ENCODE measurements around the gene KL.

KL gene

GRCh38 chr13:33016414-33017322 lies at the start of gene KL:
KL (plus strand) TSS chr13:33016423; CDS start chr13:33016441, 18 bp downstream.
- DNase-seq (ENCODE audit: low read depth, low spot score), result peak; percentile 44

DNA sequence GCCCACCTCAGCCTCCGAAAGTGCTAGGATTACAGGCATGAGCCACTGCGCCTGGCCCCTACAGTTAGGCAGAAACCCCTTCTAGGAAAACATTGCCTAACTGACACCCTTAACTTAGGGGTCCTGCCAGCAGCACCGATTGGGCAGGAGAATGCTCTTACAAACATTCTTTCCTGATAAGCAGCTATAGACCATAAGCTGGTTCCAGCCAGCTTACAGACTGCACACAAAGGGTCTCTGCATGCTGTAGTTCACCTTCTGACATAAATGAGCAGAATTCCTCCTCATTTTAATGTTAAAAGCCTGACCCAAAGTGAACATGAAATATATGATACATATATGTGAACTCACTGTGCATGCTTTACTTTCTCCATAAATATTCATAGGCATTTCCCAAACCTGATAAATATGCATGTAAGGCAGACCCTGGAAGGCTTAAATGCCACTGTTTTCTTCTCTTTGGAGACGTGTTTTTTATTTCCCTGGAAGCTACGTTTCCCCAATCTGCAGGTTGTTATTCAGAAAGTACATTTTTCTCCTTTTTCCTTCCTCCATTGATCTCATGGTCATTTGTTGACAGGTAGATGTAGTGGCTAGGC lies 48.5 kb upstream of the KL start:
- DNase-seq (ENCODE audit: low read depth, low spot score), result no peak

DNA sequence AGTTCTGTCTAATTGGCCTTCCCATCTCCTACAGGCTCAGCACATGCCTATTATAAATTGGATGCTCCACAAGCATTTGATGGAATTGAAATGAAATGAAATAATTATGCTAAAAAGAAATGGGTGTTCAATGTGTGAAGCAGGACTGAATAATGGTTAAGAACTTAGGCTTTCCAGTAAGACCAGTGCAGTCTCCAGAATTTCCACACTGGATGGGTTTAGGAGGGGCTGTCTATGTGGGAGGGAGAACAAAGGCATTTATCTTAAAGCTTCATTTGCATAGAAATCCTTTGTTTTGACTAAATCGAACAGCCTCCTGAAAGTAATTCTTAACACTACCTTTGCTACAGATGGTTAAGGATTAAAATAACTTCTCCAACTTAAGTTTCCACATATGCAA lies 47.9 kb upstream of the KL start:
- no peak for DNase-seq (ENCODE audit: low read depth, low spot score)

DNA sequence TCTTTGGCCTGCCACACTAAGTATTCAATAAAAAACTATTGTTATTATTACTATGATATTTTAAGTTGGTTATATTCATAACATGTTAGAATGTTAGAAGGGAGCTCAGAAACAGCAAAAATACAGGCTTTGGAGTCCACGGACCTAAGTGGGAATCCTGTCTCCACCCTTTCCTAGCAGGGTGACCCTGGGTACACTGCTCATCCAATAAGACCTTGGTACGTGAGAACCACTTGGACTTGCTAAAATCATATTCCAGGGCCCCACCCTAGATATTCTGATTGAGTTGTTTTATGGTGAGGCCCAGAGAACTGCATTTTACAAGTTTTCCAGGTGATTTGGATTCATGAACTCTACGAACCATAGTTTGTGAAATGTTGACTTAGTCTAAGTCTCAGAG lies 47.4 kb upstream of the KL start:
- no peak for DNase-seq (ENCODE audit: low read depth, low spot score)

DNA sequence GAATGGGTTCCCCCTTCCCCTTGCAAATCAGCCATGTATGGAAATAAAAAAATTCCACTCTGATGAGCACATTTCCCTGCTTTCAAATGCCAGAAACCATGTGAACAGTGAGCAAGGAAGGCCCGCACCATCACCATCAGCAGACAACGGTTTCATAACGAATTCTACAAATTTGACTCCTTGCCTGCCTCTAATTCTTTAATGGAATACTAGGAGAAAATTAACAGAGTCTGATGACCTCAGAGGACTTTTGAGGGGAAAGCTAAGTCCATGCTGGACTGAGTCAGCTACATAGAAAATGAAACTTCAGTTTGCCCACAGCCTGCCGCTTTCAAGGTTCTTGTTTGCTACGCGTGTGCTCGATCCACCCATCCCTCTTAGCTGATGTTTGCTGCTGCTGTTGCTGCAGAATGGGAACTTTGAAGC lies 46.7 kb upstream of the KL start:
- DNase-seq (ENCODE audit: low read depth, low spot score), result peak; percentile 38

- DNase-seq (ENCODE audit: low read depth, low spot score), result no peak
These were observed 40.0 kb upstream of the KL start for GRCh38 chr13:32976056-32976805.

GRCh38 chr13:32976912-32977311 lies 39.3 kb upstream of the KL start:
- no peak for DNase-seq (ENCODE audit: low read depth, low spot score)

DNA sequence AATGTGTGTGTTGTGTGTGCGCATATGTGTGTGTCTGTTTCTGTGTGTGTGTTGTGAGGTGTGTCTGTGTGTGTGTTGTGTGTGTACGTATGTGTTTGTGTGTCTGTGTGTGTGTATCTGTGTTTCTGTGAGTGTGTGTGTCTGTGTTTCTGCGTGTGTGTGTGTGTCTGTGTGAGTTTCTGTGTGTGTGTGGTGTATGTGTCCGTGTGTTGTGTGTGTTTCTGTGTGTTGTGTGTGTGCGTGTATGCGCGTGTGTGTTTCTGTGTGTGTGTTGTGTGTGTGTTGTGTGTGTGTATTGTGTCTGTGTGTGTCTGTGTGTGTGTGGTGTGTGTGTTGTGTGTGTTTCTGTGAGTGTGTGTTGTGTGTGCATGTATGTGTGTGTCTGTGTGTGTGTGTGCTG lies 38.9 kb upstream of the KL start:
- DNase-seq (ENCODE audit: low read depth, low spot score), result no peak

- no peak for DNase-seq (ENCODE audit: low read depth, low spot score)
These were observed 37.9 kb upstream of the KL start for GRCh38 chr13:32978278-32978677.

GRCh38 chr13:32983058-32983457 lies 33.2 kb upstream of the KL start:
- no peak for DNase-seq (ENCODE audit: low read depth, low spot score)

GRCh38 chr13:32984857-32985626 lies 31.2 kb upstream of the KL start:
- DNase-seq (ENCODE audit: low read depth, low spot score), result no peak

DNA sequence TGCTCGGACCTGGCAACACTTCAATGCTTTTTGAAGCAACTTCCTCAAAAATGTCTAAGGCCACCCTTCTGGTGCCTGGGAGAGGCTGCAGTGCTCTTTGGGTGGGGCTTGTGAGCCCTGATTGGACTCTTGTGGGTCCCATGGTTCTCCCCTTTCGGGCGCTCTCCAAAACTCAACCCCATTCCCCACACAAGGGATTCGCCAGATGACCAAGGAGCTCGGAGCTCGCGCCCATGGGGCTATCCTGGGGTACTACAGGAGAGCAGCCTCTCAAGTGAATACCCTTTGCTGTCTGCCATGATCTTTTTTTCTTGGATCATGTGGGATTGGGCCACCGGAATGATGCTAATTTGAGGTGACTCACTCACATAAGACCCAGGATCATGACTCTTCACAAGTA lies 29.7 kb upstream of the KL start:
- DNase-seq (ENCODE audit: low read depth, low spot score), result no peak

DNA sequence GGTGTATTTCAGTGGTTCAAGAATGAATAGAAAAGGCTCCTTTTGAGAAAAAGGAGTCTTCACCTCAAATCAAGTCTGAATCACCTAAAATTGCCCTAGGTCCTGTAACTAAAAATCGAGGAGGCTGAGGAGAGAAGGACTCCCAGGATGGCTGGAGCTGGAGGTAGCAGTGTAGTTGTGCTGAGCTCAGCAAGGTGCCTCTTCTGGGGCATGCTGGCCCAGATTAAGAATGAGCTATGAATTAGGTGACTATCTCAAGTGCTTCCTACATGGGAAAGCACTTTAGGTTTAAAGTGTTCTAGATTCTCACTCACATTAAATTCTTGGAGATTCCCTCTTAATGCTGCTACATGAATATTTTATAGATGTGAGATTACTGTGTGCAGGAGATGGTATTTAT lies 28.8 kb upstream of the KL start:
- DNase-seq (ENCODE audit: low read depth, low spot score), result no peak

- DNase-seq (ENCODE audit: low read depth, low spot score), result no peak
These were observed 27.5 kb upstream of the KL start for GRCh38 chr13:32988608-32989289.

- DNase-seq (ENCODE audit: low read depth, low spot score), result no peak
These were observed 26.9 kb upstream of the KL start for GRCh38 chr13:32989290-32989667.

GRCh38 chr13:32989942-32990341 lies 26.3 kb upstream of the KL start:
- no peak for DNase-seq (ENCODE audit: low read depth, low spot score)

DNA sequence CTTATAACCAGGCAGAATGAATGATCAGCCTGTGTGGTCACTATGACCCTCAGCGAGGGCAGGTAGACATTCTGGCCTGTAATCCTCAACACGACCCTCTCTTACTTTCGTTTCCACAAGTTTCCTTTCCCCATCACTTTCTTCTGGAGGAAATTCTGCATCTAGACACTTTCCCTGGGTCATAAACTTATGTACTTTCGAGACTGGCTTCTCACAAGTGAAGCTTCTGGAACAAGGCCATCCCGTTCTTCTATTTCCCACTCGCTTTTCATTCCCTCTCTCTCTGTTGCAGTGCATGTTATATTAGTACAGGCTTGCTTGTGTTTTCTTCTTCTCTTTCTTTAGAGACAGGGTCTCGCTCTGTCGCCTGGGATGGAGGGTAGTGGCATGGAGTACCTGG lies 23.1 kb upstream of the KL start:
- DNase-seq (ENCODE audit: low read depth, low spot score), result no peak

- no peak for DNase-seq (ENCODE audit: low read depth, low spot score)
These were observed 18.8 kb upstream of the KL start for GRCh38 chr13:32997399-32997798.

DNA sequence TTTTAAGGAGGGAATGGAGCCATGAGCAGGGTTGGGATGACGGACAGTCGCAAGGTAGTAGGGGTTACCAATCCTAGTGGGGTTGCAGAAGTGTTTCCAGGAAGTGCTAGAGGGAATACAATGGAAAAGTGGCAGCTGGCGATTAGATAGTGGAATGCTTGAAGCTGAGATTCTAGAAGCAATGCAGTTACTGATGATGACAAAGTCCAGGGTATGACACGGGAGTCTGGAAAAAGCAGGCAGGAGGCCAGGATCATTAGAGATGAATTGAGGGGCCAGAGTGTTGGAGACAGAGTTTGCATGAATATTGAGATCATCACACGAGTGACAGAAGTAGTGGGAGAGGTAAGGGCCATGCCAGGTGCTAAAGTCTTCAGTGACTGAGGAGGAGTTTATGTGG lies 17.3 kb upstream of the KL start:
- DNase-seq (ENCODE audit: low read depth, low spot score), result no peak

- no peak for DNase-seq (ENCODE audit: low read depth, low spot score)
These were observed 15.9 kb upstream of the KL start for GRCh38 chr13:33000365-33000764.

DNA sequence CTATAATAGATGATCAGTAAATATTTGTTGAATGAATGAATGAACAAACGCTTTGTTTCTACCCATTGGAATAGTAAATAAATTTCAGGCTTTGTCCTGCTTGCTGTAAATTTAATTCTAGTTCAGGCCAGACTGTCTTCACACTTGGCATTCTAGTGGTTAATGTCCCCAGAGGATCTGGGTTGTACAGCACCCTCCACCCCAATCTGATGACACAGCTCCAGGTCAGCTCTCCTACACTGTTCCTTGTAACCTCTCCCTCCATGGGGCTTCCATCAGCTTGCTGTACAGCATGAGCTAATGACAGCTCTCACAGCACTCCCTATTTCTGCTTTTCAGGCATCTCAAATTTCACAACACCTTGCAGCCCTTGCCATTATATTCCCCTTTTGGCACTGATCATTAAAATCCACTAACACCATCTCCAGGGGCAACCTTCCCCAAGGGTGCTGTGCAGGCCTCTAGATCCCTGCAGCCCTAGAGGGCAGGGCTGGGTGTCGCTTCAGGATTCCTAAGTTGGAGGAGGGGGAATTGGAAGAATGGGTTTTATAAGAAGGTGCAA lies 12.7 kb upstream of the KL start:
- DNase-seq (ENCODE audit: low read depth, low spot score), result no peak

Data from astrocyte of the hippocampus (primary cell).